ENCODE measurements around the gene OVAAL. TPM values are rescaled to one million over a fixed set of nuclear protein-coding genes. Genes with fewer than 3 reads are reported as not detected.

Gene OVAAL
- total and polyA plus RNA-seq, 2 donors (not counting 1 experiment from before 2014, with no cell fraction given): not detected

GRCh38 chr1:180536821-180537372, 21.9 kb upstream of the OVAAL start:
- no peaks in the 10 kb centered on the region for H3K36me3 ChIP-seq (ENCODE audit: control insufficient read depth, insufficient read depth, low read length)
- no peak overlapping the region for H2AFZ ChIP-seq (ENCODE audit: low read length)
- no peaks in the 10 kb centered on the region for H3K9me3 ChIP-seq (ENCODE audit: control insufficient read depth, insufficient read depth, low read depth, low read length)
- no peak for TF ChIP-seq CTCF (conservative IDR thresholded peaks at IDR 0.05 in 1 of 2, IDR thresholded peaks at IDR 0.05 in 1 of 2; ENCODE audit: low read depth in 1 of 2, low read length in 2 of 2)
- no peak for TF ChIP-seq EZH2 (IDR thresholded peaks at IDR 0.05; ENCODE audit: low read length, missing control alignments)
- H3K79me2 ChIP-seq (ENCODE audit: control insufficient read depth, insufficient read depth, low read length): no peaks in the 10 kb centered on the region
- no peak overlapping the region for H3K9ac ChIP-seq (ENCODE audit: insufficient read depth, low read length)
- no peak overlapping the region for H3K4me3 ChIP-seq (replicated peaks in 1 of 4; ENCODE audit: control extremely low read depth in 1 of 4, insufficient read depth in 1 of 4, low read depth in 3 of 4, low read length in 4 of 4)
- no peak for DNase-seq (ENCODE audit: low read depth in 2 of 2)
- no peak overlapping the region for H3K27ac ChIP-seq (ENCODE audit: insufficient read depth, low read length)
- H3K27me3 ChIP-seq (ENCODE audit: control insufficient read depth, insufficient read depth, low read length): peaks cover 4% of the 10 kb centered on the region
- H3K4me2 ChIP-seq (ENCODE audit: extremely low read depth, insufficient read depth, low read length): no peak overlapping the region
- no peaks in the 10 kb centered on the region for H3K4me1 ChIP-seq (ENCODE audit: control insufficient read depth, extremely low read depth, insufficient read depth, low read length)
- H4K20me1 ChIP-seq (ENCODE audit: control insufficient read depth, extremely low read depth, insufficient read depth, low read length): no peaks in the 10 kb centered on the region

- DNase-seq (ENCODE audit: low read depth in 2 of 2): no peak
- TF ChIP-seq CTCF (conservative IDR thresholded peaks at IDR 0.05 in 1 of 2, IDR thresholded peaks at IDR 0.05 in 1 of 2; ENCODE audit: low read depth in 1 of 2, low read length in 2 of 2) (no peak), EZH2 (IDR thresholded peaks at IDR 0.05; ENCODE audit: low read length, missing control alignments) (no peak)
- Histone ChIP-seq H3K27me3 (ENCODE audit: control insufficient read depth, insufficient read depth, low read length) (peaks cover 4% of the 10 kb centered on the region), H3K79me2 (ENCODE audit: control insufficient read depth, insufficient read depth, low read length) (no peaks in the 10 kb centered on the region), H3K27ac (ENCODE audit: insufficient read depth, low read length) (no peak overlapping the region), H4K20me1 (ENCODE audit: control insufficient read depth, extremely low read depth, insufficient read depth, low read length) (no peaks in the 10 kb centered on the region), H2AFZ (ENCODE audit: low read length) (no peak overlapping the region), H3K36me3 (ENCODE audit: control insufficient read depth, insufficient read depth, low read length) (no peaks in the 10 kb centered on the region), H3K4me2 (ENCODE audit: extremely low read depth, insufficient read depth, low read length) (no peak overlapping the region), H3K4me1 (ENCODE audit: control insufficient read depth, extremely low read depth, insufficient read depth, low read length) (no peaks in the 10 kb centered on the region), H3K9ac (ENCODE audit: insufficient read depth, low read length) (no peak overlapping the region), H3K9me3 (ENCODE audit: control insufficient read depth, insufficient read depth, low read depth, low read length) (no peaks in the 10 kb centered on the region), H3K4me3 (replicated peaks in 1 of 4; ENCODE audit: control extremely low read depth in 1 of 4, insufficient read depth in 1 of 4, low read depth in 3 of 4, low read length in 4 of 4) (no peak overlapping the region)
These were observed 19.6 kb upstream of the OVAAL start for GRCh38 chr1:180539136-180539535.

- peak in 1 of 2 donors; percentile 73 for DNase-seq (ENCODE audit: low read depth in 2 of 2)
- Histone ChIP-seq H4K20me1 (ENCODE audit: control insufficient read depth, extremely low read depth, insufficient read depth, low read length) (no peaks in the 10 kb centered on the region), H3K27me3 (ENCODE audit: control insufficient read depth, insufficient read depth, low read length) (peaks cover 4% of the 10 kb centered on the region), H3K4me1 (ENCODE audit: control insufficient read depth, extremely low read depth, insufficient read depth, low read length) (no peaks in the 10 kb centered on the region), H2AFZ (ENCODE audit: low read length) (no peak overlapping the region), H3K79me2 (ENCODE audit: control insufficient read depth, insufficient read depth, low read length) (no peaks in the 10 kb centered on the region), H3K9ac (ENCODE audit: insufficient read depth, low read length) (no peak overlapping the region), H3K9me3 (ENCODE audit: control insufficient read depth, insufficient read depth, low read depth, low read length) (no peaks in the 10 kb centered on the region), H3K36me3 (ENCODE audit: control insufficient read depth, insufficient read depth, low read length) (no peaks in the 10 kb centered on the region), H3K27ac (ENCODE audit: insufficient read depth, low read length) (no peak overlapping the region), H3K4me3 (replicated peaks in 1 of 4; ENCODE audit: control extremely low read depth in 1 of 4, insufficient read depth in 1 of 4, low read depth in 3 of 4, low read length in 4 of 4) (no peak overlapping the region), H3K4me2 (ENCODE audit: extremely low read depth, insufficient read depth, low read length) (no peak overlapping the region)
- TF ChIP-seq EZH2 (IDR thresholded peaks at IDR 0.05; ENCODE audit: low read length, missing control alignments) (no peak), CTCF (conservative IDR thresholded peaks at IDR 0.05 in 1 of 2, IDR thresholded peaks at IDR 0.05 in 1 of 2; ENCODE audit: low read depth in 1 of 2, low read length in 2 of 2) (no peak)
These were observed 17.8 kb upstream of the OVAAL start for GRCh38 chr1:180540697-180541594.

Data from fibroblast of lung (primary cell).